ENCODE measurements around the gene SMYD2.
A peak's percentile ranks its signal among the peaks of the same experiment; 100 is the strongest.

Gene SMYD2

GRCh38 chr1:214303141-214303930 lies 22.4 kb downstream of the SMYD2 start:
- no peak for DNase-seq (ENCODE audit: low read depth)

- no peak for DNase-seq (ENCODE audit: low read depth)
These were observed 24.3 kb downstream of the SMYD2 start for GRCh38 chr1:214305164-214305751.

- DNase-seq (ENCODE audit: low read depth) = no peak
These were observed 25.3 kb downstream of the SMYD2 start for GRCh38 chr1:214306269-214306668.

- DNase-seq (ENCODE audit: low read depth) = no peak
These were observed 29.1 kb downstream of the SMYD2 start for GRCh38 chr1:214310010-214310409.

GRCh38 chr1:214310777-214311690 lies 30.1 kb downstream of the SMYD2 start:
- no peak for DNase-seq (ENCODE audit: low read depth)

- DNase-seq (ENCODE audit: low read depth) = no peak
These were observed 31.6 kb downstream of the SMYD2 start for GRCh38 chr1:214312530-214313051.

GRCh38 chr1:214314178-214314843 lies 33.4 kb downstream of the SMYD2 start:
- DNase-seq (ENCODE audit: low read depth) = no peak

GRCh38 chr1:214316593-214316992 lies 35.6 kb downstream of the SMYD2 start:
- no peak for DNase-seq (ENCODE audit: low read depth)

GRCh38 chr1:214317300-214317699 lies 36.3 kb downstream of the SMYD2 start:
- no peak for DNase-seq (ENCODE audit: low read depth)

- DNase-seq (ENCODE audit: low read depth) = no peak
These were observed 36.8 kb downstream of the SMYD2 start for GRCh38 chr1:214317734-214318133.

GRCh38 chr1:214318356-214318755 lies 37.4 kb downstream of the SMYD2 start:
- no peak for DNase-seq (ENCODE audit: low read depth)

- no peak for DNase-seq (ENCODE audit: low read depth)
These were observed 38.2 kb downstream of the SMYD2 start for GRCh38 chr1:214318956-214319736.

GRCh38 chr1:214319938-214320337 lies 39.0 kb downstream of the SMYD2 start:
- no peak for DNase-seq (ENCODE audit: low read depth)

- no peak for DNase-seq (ENCODE audit: low read depth)
These were observed 40.9 kb downstream of the SMYD2 start for GRCh38 chr1:214321705-214322453.

- DNase-seq (ENCODE audit: low read depth) = no peak
These were observed 44.2 kb downstream of the SMYD2 start for GRCh38 chr1:214324896-214325800.

GRCh38 chr1:214326406-214326805 lies 45.4 kb downstream of the SMYD2 start:
- DNase-seq (ENCODE audit: low read depth) = no peak

- no peak for DNase-seq (ENCODE audit: low read depth)
These were observed 46.6 kb downstream of the SMYD2 start for GRCh38 chr1:214327514-214327913.

GRCh38 chr1:214328770-214329469 lies 48.0 kb downstream of the SMYD2 start:
- DNase-seq (ENCODE audit: low read depth) = peak; percentile 56

Measured in stimulated activated CD8-positive, alpha-beta memory T cell treated with anti-CD3 and anti-CD28 coated beads, Interleukin-7, amount 100 ng/mL, for 24 hours (primary cell).